GM10266 (cell line): ENCODE data around the gene FGD3.
A peak's percentile ranks its signal among the peaks of the same experiment; 100 is the strongest.

Source experiments
- DNase-seq: peaks from one replicate; pipeline ENCODE4 v3.0.0; 2012; ENCODE audit errors: extremely low spot score
- TF ChIP-seq, protein P1 (sequence below): IDR thresholded peaks from 2 replicates; pipeline ENCODE4 v1.5.1; 2012; ENCODE audit warnings: mild to moderate bottlenecking, low read depth; ENCODE audit not compliant: control insufficient read depth, insufficient read depth; ENCODE audit errors: missing control alignments

The FGD3 gene

DNA sequence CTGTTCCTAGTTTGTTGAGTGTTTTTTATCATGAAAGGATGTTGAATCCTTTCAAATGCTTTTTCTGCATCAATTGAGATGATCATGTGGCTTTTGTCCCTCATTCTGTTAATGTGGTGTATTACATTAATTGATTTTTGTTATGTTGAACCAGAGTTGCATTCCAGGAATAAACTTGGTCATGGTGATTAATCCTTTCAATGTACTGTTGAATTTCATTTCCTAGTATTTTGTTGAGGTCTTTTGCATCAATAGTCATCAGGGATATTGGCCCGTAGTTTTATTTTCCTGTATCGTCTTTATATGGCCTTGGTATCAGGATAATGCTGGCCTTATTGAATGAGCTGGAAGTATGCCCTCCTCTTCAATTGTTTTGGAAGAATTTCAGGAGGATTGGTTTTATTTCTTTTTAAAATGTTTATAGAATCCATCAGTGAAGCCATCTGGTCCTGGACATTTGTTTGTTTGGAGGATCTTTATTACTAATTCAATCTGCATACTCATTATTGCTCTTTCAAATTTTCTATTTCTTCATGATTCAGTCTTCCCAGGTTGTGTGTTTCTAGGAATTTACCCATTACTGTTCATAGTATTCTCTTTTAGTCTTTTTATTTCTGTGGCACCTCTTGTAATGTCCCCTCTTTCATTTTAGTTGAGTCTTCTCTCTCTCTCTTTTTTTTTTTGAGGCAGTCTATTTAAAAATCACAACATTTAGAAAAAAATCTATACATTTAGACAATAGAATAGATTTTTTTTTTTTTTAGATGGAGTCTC lies 32.1 kb downstream of the FGD3 start:
- TF ChIP-seq, protein P1, sequence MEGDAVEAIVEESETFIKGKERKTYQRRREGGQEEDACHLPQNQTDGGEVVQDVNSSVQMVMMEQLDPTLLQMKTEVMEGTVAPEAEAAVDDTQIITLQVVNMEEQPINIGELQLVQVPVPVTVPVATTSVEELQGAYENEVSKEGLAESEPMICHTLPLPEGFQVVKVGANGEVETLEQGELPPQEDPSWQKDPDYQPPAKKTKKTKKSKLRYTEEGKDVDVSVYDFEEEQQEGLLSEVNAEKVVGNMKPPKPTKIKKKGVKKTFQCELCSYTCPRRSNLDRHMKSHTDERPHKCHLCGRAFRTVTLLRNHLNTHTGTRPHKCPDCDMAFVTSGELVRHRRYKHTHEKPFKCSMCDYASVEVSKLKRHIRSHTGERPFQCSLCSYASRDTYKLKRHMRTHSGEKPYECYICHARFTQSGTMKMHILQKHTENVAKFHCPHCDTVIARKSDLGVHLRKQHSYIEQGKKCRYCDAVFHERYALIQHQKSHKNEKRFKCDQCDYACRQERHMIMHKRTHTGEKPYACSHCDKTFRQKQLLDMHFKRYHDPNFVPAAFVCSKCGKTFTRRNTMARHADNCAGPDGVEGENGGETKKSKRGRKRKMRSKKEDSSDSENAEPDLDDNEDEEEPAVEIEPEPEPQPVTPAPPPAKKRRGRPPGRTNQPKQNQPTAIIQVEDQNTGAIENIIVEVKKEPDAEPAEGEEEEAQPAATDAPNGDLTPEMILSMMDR = no peak
- no peak for DNase-seq

DNA sequence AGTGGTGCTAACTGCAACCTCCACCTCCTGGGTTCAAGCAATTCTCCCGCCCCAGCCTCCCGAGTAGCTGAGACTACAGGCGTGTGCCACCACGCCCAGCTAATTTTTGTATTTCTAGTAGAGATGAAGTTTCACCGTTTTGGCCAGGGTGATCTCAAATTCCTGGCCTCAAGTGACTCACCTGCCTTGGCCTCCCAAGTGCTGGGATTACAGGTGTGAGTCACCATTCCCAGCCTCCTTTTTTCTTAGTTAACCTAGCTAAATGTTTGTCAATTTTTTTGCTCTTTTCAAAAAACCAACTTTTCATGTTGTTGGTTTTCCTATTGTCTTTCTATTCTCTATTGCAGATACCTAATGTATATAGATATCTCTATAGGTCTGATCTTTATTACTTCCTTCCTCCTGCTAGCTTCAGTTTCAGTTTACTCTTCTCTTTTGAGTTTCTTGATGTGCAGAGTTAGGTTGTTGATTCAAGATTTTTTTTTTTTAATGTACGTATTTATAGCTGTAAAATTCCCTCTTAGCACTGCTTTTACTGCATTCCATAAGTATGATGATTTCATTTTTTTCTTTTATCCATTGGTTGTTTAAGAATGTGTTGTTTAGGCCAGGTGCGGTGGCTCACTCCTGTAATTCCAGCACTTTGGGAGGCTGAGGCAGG lies 32.9 kb downstream of the FGD3 start:
- no peak for DNase-seq

DNA sequence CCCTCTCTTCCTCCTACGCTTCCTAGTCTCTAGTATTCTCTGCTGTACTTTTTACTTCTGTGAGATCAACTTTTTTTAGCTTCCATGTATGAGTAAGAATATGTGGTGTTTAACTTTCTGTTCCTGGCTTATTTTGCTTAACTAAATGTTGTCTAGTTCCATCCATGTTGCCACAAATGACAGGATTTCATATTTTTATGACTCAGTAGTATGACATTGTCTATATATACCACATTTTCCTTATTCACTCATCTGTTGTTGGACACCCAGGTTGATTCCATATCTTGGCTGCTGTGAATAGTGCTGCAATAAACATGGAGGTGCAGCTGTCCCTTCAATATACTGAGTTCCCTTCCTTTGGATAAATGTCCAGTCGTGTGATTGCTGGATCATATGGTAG lies 34.8 kb downstream of the FGD3 start:
- DNase-seq = no peak
- TF ChIP-seq, protein P1 = no peak

More for the DNA sequence above, 32.9 kb downstream of the FGD3 start:
- TF ChIP-seq, protein P1 = no peak

DNA sequence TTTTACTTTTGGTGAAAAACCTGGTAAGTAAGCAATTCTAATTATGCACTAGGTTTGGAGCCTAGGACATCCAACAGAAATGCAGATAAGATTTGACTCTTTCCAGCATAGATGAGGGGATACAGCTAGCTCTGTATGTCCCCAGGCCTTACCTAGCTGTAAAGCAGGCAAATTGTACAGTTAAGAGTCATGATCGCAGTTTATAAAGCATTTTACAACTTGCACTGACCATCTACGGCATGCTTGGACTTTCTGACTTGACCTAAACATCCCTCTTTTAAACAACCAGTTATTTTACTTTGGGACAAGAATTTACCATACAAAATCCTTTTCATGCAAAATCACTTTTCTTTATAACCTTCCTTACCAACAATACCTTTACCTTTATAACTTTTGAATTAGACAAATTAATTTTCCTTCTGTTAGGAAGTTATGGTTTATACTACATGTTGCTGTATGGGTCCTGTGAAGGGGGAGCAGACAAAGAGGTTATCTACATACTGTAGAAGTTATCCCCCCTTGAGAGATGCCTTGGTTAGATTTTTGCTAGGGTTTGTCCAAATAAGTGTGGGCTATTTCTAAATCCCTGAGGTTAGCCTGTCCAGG lies 36.8 kb downstream of the FGD3 start:
- TF ChIP-seq, protein P1 = no peak
- no peak for DNase-seq

DNA sequence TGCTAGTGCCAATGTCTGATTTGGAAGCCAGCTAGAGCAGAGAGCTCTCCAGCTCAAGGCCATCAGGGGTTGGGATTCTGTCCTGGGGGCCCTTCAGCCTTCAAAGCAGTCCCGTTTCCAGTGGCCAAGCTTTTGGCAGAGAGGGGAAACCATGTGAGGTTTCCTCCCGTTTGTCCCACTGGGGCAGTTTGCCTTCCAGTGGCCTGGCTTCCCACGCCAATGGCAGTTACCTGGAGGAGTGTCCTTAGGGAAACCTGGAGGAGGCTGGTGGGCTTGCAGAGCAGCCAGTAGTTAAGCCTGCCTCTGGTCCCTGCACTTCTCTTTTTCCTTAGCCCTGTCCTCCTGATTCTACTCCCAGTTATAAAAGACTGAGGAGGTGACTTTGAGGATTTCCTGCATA lies 37.7 kb downstream of the FGD3 start:
- TF ChIP-seq, protein P1 = no peak
- DNase-seq = no peak

DNA sequence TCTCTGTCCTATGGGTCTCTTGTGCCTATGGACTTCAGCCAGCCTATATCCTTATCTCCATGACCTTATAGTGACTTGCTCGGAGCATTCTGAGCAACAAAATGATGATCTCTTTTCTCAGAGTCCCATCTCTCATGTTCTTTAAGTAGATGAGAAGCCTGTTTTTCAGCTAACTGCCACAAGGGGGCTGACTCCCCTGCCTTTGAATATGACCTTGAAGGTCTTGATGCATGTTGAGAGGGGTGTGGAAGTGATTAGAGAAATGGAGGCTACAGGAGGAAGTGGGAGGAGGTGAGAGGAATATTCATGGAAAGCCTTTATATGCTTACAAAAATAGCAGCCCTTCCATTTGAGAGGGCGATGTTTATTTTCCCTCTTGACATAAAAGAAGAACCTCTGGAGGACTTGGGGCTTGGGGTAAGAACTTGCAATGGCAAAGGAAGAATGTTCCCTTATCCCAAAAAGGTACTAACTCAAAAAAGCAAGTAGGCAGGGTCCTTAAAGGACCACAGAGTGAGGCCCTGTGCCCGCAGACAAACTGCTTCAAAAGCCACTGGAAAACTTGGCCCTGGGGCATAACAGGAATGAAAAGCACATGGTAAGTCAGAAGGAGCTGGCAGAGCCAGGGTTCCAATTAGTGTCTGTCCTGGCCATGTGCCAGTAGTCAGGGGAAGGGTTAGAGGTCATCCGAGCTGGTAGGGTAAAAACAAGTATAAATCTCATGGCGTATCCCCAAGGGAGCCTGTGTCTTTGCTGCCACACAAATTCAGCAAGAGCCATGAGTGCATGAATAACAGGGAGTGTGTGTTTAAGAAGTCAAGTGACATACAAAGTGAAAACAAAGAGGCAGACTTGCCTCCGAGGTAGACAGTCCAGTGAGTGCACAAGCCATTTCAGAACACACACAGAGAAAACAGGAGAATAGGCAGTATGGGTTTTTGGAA lies 39.1 kb downstream of the FGD3 start:
- no peak for DNase-seq
- TF ChIP-seq, protein P1 = peak; percentile 41
